ENCODE measurements around the gene NLGN2. TPM values are rescaled to one million over a fixed set of nuclear protein-coding genes. Genes with fewer than 3 reads are reported as not detected.

NLGN2 gene
- total RNA-seq, 1 experiment from 2014 or later: 76.7 TPM

DNA sequence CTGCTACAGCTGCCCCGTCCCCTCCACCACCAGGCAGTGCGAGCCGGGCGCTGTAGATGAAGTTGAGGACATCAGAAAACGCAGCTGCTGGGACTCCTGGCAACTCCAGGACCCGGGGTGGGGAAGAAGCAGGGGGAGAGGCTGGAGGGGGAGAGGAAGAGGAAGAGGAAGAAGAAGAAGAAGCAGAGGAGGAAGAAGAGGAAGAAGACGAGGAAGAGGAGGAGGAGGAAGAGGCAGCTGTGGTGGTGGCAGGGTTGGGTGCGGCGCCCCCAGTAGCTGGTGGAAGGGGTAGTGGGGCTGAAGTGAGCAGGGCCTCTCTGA is 58.6 kb downstream of the NLGN2 start:
- no peak for DNase-seq (ENCODE audit: low spot score)
- Mint-ChIP-seq H3K4me1 (peaks cover 9% of the 10 kb centered on the region), H3K36me3 (no peaks in the 10 kb centered on the region), H3K27ac (no peak overlapping the region), H3K9me3 (no peaks in the 10 kb centered on the region), H3K4me3 (no peak overlapping the region), H3K27me3 (ENCODE audit: low read depth) (no peaks in the 10 kb centered on the region)
- no peak for ATAC-seq
- ChIA-PET POLR2A (no interaction called here), CTCF (no interaction called here)
- TF ChIP-seq CREM (CRISPR knock-in tag; IDR thresholded peaks at IDR 0.05): no peak
- no peak for TF ChIP-seq FOXP1 (CRISPR knock-in tag; IDR thresholded peaks at IDR 0.05; ENCODE audit: borderline replicate concordance)
- TF ChIP-seq TEAD4 (CRISPR knock-in tag; IDR thresholded peaks at IDR 0.05): no peak
- TF ChIP-seq NR3C1 (CRISPR knock-in tag; conservative IDR thresholded peaks at IDR 0.05; ENCODE audit: low read depth): no peak
- no peak for TF ChIP-seq ARID4B (CRISPR knock-in tag; IDR thresholded peaks at IDR 0.05; ENCODE audit: borderline replicate concordance)
- TF ChIP-seq KAT7 (CRISPR knock-in tag; IDR thresholded peaks at IDR 0.05; ENCODE audit: borderline replicate concordance): no peak
- no peak for TF ChIP-seq NFYB (CRISPR knock-in tag; conservative IDR thresholded peaks at IDR 0.05; ENCODE audit: low read depth)
- no peak for TF ChIP-seq NFE2L1 (CRISPR knock-in tag; IDR thresholded peaks at IDR 0.05)
- no peak for TF ChIP-seq IRF1 (CRISPR knock-in tag; IDR thresholded peaks at IDR 0.05)
- TF ChIP-seq, protein P1, sequence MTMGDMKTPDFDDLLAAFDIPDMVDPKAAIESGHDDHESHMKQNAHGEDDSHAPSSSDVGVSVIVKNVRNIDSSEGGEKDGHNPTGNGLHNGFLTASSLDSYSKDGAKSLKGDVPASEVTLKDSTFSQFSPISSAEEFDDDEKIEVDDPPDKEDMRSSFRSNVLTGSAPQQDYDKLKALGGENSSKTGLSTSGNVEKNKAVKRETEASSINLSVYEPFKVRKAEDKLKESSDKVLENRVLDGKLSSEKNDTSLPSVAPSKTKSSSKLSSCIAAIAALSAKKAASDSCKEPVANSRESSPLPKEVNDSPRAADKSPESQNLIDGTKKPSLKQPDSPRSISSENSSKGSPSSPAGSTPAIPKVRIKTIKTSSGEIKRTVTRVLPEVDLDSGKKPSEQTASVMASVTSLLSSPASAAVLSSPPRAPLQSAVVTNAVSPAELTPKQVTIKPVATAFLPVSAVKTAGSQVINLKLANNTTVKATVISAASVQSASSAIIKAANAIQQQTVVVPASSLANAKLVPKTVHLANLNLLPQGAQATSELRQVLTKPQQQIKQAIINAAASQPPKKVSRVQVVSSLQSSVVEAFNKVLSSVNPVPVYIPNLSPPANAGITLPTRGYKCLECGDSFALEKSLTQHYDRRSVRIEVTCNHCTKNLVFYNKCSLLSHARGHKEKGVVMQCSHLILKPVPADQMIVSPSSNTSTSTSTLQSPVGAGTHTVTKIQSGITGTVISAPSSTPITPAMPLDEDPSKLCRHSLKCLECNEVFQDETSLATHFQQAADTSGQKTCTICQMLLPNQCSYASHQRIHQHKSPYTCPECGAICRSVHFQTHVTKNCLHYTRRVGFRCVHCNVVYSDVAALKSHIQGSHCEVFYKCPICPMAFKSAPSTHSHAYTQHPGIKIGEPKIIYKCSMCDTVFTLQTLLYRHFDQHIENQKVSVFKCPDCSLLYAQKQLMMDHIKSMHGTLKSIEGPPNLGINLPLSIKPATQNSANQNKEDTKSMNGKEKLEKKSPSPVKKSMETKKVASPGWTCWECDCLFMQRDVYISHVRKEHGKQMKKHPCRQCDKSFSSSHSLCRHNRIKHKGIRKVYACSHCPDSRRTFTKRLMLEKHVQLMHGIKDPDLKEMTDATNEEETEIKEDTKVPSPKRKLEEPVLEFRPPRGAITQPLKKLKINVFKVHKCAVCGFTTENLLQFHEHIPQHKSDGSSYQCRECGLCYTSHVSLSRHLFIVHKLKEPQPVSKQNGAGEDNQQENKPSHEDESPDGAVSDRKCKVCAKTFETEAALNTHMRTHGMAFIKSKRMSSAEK (CRISPR knock-in tag; IDR thresholded peaks at IDR 0.05; ENCODE audit: borderline replicate concordance): no peak
- TF ChIP-seq, protein P2, sequence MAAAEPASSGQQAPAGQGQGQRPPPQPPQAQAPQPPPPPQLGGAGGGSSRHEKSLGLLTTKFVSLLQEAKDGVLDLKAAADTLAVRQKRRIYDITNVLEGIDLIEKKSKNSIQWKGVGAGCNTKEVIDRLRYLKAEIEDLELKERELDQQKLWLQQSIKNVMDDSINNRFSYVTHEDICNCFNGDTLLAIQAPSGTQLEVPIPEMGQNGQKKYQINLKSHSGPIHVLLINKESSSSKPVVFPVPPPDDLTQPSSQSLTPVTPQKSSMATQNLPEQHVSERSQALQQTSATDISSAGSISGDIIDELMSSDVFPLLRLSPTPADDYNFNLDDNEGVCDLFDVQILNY (CRISPR knock-in tag; IDR thresholded peaks at IDR 0.05): no peak
- TF ChIP-seq FOXP4 (CRISPR knock-in tag; IDR thresholded peaks at IDR 0.05): no peak
- TF ChIP-seq, protein P3, sequence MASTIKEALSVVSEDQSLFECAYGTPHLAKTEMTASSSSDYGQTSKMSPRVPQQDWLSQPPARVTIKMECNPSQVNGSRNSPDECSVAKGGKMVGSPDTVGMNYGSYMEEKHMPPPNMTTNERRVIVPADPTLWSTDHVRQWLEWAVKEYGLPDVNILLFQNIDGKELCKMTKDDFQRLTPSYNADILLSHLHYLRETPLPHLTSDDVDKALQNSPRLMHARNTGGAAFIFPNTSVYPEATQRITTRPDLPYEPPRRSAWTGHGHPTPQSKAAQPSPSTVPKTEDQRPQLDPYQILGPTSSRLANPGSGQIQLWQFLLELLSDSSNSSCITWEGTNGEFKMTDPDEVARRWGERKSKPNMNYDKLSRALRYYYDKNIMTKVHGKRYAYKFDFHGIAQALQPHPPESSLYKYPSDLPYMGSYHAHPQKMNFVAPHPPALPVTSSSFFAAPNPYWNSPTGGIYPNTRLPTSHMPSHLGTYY (CRISPR knock-in tag; IDR thresholded peaks at IDR 0.05): no peak
- no peak for TF ChIP-seq E2F1 (CRISPR knock-in tag; IDR thresholded peaks at IDR 0.05)
- TF ChIP-seq RELA (CRISPR knock-in tag; IDR thresholded peaks at IDR 0.05; ENCODE audit: borderline replicate concordance): no peak
- TF ChIP-seq HMGXB4 (CRISPR knock-in tag; IDR thresholded peaks at IDR 0.05): no peak
- no peak for TF ChIP-seq ATF1 (CRISPR knock-in tag; IDR thresholded peaks at IDR 0.05)
- TF ChIP-seq AR (CRISPR knock-in tag; IDR thresholded peaks at IDR 0.05): no peak

Data from WTC11 (cell line).